Stimulated activated CD8-positive, alpha-beta memory T cell treated with anti-CD3 and anti-CD28 coated beads, Interleukin-4, amount 100 ng/mL, for 4 hours (primary cell): Measurements from ENCODE around the gene AMOT.
A peak's percentile ranks its signal among the peaks of the same experiment; 100 is the strongest.
"Not testable (repeated sequence)": the region's sequence is repeated elsewhere in the genome, so short reads cannot be mapped to it uniquely, and the experiment has no call there.

Experiments
- DNase-seq, 2 donors: peaks; one replicate each; pipeline ENCODE4 v3.0.0-alpha.2; 2020; ENCODE audit warnings: low read depth in 2 of 2, low spot score in 1 of 2

The AMOT gene, protein sequence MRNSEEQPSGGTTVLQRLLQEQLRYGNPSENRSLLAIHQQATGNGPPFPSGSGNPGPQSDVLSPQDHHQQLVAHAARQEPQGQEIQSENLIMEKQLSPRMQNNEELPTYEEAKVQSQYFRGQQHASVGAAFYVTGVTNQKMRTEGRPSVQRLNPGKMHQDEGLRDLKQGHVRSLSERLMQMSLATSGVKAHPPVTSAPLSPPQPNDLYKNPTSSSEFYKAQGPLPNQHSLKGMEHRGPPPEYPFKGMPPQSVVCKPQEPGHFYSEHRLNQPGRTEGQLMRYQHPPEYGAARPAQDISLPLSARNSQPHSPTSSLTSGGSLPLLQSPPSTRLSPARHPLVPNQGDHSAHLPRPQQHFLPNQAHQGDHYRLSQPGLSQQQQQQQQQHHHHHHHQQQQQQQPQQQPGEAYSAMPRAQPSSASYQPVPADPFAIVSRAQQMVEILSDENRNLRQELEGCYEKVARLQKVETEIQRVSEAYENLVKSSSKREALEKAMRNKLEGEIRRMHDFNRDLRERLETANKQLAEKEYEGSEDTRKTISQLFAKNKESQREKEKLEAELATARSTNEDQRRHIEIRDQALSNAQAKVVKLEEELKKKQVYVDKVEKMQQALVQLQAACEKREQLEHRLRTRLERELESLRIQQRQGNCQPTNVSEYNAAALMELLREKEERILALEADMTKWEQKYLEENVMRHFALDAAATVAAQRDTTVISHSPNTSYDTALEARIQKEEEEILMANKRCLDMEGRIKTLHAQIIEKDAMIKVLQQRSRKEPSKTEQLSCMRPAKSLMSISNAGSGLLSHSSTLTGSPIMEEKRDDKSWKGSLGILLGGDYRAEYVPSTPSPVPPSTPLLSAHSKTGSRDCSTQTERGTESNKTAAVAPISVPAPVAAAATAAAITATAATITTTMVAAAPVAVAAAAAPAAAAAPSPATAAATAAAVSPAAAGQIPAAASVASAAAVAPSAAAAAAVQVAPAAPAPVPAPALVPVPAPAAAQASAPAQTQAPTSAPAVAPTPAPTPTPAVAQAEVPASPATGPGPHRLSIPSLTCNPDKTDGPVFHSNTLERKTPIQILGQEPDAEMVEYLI

DNA sequence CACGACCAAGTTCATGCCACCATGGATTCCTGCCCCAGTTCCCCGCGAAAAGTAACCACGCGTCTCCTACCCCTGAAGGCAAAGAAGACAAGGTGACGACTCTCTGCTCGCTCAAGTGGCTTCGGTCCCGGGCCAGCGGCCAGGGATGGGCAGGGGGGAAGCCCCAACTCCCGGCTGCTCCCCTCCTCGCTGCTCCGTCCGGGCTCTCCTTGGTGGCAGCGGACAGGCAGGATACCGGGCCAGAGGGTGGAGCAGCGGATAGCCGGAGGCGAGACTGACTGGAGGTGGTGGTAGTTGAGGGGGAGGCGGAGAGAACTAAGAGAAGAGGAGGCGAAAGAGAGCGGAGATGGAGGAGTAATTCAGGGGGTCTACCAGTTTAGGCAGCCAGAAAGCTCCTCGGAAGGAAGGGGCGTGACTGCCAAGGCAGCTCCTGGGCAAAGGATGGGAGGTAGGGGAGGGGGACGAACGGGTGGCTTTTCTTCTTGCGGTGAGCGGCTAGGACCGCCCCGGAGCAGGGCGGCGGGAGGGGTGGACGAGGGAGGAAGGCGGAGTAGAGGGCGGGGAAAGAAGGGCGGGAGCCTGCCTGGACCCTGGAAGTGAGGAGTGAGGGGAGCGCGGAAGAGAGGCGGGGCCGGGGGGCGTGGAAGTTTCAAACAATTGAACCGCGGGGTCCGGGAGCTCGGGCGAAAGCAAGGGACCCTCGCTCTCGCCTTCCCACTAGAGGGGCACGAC is at the start of gene AMOT:
Gene AMOT (minus strand): TSS at position 450 of the 732 bp plus-strand sequence. CDS start 17,705 bp downstream, outside the sequence.
- peak in 1 of 2 donors; percentile 37 for DNase-seq

DNA sequence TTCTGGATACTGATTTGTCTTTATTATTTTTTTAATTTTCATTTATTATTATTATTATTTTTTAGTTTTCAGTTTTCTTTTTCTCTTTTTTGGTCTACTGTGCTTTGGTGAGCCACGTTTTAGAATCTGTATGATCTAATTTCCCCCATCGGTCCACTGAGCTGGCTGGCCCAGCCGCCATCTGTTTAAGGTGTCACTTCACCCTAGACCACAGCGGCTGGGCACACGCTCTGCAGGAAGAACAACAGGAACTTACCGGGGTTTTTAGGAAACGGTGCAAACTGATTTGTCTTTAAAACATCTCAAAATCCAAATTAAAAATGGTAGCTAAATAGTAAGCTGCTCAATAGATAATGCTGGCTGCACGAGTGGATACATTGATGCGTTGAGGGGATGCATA is 48.8 kb upstream of the AMOT start:
- DNase-seq, result no peak

DNA sequence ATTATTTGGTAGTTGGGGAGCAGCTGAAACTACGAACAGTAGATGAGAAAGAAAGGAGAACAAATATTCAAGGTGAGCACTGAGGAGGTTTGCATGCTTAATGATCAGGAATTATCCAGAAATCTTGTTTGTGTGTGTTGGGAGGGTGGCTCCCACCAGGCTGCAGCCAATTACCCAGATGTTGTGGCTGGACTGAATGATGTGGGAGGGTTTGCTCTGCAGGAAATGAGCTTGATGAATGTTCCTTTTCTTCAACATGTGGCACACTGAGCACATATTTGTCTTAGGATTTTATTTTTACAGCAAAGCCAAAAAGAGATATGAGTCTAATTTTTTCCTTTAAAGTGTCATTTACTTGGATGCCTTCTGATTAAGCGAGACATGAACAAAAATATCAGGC is 48.3 kb upstream of the AMOT start:
- DNase-seq, result no peak

DNA sequence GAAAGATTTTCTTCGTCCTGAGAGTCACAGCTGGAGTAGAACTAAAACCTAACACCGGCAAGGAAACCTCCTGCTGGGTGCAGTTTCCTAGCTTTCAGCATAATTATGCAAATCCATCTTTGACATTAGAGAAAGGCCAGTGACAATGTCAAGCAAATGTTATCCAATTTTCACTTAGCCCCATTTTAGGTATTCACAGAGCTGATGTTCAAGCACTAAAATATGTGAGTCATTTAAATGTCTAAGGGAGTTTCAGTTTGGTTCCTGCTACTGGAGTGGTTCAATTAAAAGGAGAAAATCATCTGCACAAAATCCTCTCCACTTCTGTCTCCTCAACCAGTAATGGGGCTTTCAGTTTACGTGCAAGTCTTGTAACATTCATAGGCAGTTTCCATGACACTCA is 37.1 kb upstream of the AMOT start:
- no peak for DNase-seq

DNA sequence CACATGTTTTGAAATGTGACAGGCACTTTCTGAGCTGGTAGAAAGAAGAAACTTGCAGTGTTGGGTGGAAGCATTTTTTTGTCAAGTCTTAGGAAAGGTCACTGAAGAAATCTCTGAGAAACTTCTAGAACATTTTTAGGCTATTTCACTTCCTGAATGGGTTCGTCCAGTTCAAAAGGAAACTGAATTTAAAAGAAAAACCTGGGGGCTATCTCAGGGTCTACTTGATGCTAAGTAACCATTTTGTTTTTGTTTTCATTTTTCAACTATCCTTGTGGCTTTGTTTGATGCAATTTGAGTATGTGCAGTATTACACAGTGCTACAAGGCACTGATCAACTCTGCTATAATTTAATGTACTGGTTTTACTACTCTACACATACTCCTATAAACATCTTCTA is 34.0 kb upstream of the AMOT start:
- DNase-seq, result no peak

DNA sequence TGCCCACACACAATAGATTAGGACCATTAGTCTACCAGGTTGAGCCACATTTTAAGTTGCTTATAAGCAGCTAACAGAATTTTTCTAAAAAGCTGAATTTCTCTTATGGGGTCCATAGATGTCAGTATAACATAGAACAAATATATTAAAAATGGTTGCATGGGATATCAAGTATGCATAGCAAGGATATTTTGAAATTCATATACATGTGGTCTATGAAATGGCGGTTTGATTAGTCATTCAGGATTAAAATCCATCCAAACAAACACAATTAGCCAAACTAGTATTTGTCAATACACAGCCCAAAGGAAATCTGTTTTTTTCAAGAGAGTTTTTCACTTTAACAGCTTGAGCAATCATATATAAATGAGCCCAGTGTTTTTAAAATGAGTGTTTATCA is 33.5 kb upstream of the AMOT start:
- no peak for DNase-seq

DNA sequence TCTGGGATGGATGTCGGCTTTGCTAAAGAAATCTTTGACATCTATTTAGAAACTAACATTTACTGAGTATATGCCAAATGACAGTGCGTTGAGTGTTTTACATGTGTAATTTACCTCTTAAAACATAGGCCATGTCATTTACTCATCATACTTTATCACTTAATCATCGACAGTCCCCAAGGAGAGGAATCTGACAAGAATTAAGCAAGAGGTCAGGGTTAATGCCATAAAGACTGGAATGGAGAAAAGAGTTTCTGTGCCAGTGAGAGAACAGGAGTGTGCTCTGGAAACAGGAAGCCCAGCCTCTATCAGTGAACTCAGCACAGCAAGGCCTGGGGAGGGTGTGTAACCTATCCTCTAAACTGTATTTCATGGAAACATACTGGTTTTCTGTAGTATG is 28.0 kb upstream of the AMOT start:
- DNase-seq, result no peak

DNA sequence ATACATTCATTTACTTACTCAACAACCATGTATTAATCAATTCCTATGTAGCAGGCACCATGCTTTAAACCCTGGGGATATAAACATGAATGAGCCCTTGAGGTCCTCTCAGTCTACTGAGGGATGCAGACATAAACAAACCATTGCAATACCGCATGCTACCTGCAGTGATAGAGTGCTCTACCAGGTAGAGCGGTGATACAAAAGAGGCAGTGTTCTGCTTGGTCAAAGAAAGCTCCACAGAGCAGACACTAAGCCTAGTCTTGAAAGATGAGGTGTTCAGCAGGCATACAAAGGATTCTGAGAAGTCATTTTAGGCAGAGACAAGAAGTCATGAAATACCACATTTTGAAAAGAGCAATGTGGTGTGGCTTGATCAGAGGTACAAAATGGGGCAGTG is 26.9 kb upstream of the AMOT start:
- DNase-seq, result no peak

DNA sequence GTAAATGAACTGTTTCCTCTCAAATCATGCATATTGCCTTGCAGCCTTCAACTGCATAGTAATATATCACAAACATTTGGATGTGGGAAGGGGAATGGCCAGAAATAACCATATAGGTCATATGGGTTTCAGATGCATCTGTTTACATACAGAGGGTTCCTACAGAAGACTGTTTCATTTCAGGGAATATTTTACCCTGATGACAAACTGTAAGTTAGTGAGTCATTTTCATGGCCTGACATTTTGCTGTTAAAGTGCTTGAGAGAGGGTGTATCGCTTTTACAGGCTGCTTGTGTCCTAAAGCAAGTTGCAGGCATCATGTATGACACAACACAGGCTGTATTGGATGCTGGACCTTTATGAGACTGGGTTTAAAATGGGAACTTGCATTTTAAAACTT is 25.5 kb upstream of the AMOT start:
- DNase-seq, result no peak

DNA sequence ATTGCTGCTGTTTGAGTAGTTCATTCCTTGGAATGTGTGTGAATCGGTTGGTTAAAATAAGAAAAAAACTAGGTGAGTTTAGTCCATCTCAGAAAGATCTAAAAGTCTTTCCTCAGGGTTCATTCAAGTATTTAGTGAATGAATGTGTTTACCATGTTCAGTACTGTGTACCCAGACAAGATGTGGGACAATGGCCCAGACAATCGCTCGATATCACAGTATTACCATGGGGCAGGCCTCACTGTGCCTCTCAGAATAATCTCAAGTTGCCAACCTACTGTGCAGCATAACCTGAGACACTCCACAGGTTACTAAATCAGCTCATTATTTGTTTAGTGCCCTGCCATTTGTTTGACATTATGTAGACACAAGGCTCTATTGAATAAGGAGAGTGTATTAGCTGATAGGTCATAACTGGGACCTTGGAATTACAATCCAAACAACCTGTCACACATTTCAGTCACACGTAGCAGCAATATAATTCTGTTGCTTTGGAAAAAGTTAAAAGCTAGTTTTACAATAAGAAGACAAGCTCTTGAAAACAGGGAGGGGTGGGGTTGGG is 24.9 kb upstream of the AMOT start:
- no peak for DNase-seq

DNA sequence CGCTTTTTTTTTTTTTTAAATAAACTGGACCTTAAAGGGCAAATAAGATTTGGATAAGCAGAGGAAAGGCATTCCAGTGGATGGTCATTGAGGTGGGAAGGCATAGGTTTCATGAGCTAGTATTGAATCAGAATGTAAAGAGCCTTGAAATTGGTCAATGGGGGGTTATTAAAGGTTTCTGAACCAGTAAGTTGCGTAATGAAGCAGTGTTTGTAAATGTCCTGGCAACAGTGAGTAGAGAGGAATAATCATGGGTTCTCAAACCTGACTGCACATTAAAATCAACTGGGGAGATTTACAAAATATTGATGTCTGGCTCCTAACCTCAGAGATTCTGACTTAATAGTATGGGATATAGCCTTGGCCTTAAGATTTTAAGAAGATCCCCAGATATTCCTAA is 23.2 kb upstream of the AMOT start:
- no peak for DNase-seq

DNA sequence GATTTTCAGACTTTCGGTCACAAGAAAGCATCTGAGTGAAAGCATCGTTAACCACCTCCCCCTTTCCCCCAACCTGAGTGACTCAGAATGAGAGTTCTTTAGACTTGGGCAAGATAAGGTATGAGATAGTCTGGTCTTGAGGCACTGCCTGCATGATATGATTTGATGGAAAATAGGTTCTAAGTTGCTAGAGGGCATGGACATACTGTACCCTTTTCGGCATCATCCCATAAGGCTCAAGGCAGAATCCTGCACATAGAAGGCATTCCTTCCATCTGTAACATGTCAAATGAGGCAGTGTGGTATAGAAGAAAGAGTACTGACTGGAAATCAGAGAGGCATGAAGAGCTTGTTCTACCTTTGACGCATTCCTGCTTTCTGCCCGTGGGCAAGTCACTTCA is 16.8 kb upstream of the AMOT start:
- no peak for DNase-seq

DNA sequence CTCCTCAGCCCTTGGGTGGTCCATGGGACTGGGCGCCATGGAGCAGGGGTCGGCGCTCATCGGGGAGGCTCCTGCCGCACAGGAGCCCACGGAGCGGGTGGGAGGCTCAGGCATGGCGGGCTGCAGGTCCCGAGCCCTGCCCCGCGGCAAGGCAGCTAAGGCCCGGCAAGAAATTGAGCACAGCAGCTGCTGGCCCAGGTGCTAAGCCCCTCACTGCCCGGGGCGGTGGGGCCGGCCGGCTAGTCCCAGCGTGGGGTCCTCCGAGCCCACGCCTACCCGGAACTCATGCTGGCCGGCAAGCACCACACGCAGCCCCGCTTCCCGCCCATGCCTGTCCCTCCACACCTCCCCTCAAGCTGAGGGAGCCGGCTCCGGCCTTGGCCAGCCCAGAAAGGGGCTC is 14.3 kb upstream of the AMOT start:
- not testable (repeated sequence) for DNase-seq

DNA sequence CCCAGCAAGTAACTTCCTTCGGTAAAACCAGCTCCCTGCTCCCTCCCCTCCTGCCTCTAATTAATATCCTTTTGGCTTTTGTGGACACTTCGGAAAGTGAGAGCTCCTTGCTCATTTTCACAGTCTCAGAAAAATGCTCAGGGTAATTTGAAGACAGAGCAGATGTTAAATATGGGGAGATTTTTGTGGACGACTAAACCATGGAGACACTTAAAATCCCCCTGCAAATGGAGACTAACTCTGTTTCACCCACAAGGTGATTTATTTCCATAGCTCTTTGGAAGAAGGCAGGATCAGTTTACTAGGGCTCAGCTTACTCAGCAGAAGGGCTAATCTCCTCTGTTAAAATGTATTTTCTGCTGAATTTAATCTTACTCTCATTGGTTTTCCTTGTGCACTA is 12.2 kb upstream of the AMOT start:
- no peak for DNase-seq

DNA sequence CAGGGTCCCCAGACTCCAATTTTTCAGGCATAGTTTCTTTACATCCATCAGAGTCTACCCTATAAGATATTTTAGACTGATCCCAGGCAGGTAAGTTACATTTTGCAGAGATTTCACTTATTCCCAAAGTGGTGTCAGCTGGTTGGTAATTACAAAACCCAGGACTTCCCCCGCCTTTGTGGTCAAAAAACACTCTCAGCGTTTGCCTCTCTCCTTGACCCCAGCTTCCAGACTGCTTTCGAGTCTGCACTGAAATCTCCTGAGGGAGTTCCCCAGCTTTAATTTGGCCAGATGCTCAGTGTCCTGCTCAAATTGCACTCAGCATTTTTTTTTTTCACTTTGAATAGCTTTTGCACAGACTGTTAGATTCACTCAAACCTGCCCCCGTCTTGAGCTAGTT is 11.2 kb upstream of the AMOT start:
- DNase-seq, result no peak

DNA sequence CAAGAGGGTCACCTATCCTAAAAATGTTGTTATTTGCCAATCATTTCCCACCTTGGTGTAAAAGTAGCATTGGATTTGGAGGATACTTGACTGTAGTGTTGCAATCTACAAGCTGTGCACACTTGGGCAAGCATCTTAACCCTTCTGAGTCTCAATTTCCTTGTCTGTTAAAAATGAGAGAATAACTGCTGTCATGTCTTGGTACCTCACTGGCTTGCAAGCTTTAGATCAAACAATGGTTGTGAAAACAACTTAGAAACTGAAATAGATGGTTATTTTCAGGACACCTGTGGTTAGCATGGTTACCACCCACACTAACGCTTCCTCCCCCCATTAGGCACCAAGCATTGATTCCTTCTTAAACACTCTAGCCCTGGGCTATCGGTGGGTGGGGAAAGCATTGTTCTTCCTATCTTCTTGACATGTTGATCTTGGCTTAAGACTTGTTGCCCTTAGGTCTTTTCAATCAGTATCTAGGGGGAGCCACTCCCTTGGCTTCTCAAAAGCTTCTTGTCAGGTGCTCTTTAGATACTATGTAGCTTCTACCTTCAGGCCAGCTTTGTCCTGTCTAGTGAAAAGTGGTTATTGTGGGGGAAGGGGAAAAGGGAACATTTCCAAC is 10.6 kb upstream of the AMOT start:
- DNase-seq, result no peak

DNA sequence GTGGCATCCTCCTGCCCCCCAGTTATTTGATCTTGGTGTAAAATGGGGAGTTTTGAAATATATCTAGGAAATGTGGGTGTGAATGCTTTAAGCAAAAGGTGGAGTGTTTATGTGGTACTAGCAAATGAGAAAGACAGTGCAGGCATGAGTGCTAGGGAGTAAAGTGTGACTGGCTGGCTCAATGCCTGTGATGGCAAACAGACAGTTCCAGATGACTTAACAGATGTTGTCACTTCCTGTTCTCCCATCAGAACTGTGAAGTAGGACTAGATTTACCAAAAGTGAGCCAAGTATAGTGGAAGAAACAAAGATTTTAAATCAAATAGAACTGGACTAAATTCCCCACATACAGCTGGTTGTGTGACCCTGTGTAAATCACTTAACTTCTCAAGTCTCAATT is 8.4 kb upstream of the AMOT start:
- DNase-seq, result no peak

DNA sequence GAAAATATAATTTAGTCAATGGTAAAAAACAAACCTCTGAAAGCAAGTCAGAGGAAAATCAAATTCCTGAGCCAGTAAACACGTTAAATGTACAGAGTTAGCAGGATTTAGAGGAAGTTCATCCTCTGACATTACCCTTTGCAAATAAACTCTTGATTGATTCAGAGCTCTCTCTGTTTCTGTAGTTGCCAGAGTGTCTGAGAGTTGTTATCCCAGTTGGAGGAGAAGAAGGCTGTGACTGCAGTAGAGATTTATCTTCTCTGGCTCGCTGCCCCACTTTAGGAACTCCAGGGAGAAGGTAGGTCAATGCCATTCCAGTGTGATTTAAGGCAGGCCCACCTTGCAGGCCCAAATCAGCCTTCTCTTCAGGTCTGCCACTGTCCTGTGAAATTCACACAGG is 6.2 kb upstream of the AMOT start:
- no peak for DNase-seq

DNA sequence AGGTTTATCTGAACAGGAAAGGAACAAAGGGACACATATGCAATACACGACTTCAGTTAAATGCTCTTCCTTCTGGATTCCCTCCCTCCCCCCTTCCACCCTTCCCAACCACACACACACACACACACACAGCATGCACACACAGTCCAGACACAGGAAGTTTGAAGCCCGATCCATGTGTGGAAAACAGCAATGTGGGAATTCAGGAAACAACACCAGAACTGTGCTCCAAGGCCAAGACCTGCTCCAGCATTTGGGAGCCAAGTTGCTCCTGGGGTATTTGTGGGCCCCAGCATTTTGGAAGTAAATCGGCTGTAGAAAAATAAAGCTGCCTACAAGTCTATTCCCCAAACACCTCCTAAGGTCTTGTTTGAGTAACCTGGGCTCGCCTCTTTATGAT is 5.6 kb upstream of the AMOT start:
- DNase-seq, result no peak

DNA sequence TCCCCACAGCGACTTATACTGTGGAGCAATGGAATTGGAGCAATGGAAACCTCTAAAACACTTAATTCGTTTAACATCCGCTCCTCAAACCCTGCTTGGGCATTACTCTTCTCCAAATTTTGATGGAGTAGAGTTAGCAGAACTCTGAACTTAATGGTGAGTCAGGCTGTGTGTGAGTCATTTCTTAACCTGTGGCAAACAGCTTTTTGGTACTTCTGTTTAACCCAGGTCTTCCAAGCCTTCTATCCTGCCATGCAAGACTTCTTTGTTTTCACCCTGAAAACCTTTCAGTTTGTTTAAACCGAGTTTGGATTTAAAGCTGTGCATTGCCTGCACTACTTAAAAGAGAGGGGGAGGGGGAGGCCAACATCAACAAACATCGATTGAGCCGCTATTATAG is 3.6 kb upstream of the AMOT start:
- no peak for DNase-seq

DNA sequence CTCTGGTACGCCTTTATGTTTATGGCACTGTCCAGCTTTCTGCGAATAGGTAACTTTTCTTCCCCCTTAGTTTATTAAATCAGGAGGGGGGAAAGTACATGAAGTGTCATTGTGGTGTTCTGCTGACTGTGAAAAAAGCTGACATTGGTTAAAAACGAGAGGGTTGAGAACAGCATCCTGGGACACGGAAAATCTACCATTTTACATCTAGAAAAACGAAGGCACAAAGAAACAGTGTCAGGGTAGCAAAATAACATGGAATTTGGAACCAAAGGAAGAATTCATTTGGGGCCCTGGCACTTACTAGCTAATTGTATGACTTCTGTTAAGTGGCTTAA is 1.2 kb upstream of the AMOT start:
- no peak for DNase-seq
